ENCODE data around the gene PLEKHM2.

The PLEKHM2 gene

GRCh38 chr1:15757016-15757543 is 73.0 kb downstream of the PLEKHM2 start:
- no peak for DNase-seq (ENCODE audit: low read depth in 1 of 2, low spot score in 1 of 2)

GRCh38 chr1:15757575-15758342 is 73.6 kb downstream of the PLEKHM2 start:
- DNase-seq (ENCODE audit: low read depth in 1 of 2, low spot score in 1 of 2): no peak

- no peak for DNase-seq (ENCODE audit: low read depth in 1 of 2, low spot score in 1 of 2)
Measured at GRCh38 chr1:15758343-15758931, 74.3 kb downstream of the PLEKHM2 start, which contains the start of gene FBLIM1. TSS of gene FBLIM1 (plus strand) at chr1:15758795. CDS start at chr1:15764984, 6,189 bp downstream.

GRCh38 chr1:15758953-15759661 is 75.0 kb downstream of the PLEKHM2 start:
- no peak for DNase-seq (ENCODE audit: low read depth in 1 of 2, low spot score in 1 of 2)

GRCh38 chr1:15760520-15761211 is 76.5 kb downstream of the PLEKHM2 start:
- DNase-seq (ENCODE audit: low read depth in 1 of 2, low spot score in 1 of 2): no peak

GRCh38 chr1:15761366-15762128 is 77.4 kb downstream of the PLEKHM2 start:
- DNase-seq (ENCODE audit: low read depth in 1 of 2, low spot score in 1 of 2): no peak

GRCh38 chr1:15762546-15762945 is 78.4 kb downstream of the PLEKHM2 start:
- no peak for DNase-seq (ENCODE audit: low read depth in 1 of 2, low spot score in 1 of 2)

GRCh38 chr1:15764269-15764764 is 80.2 kb downstream of the PLEKHM2 start:
- no peak for DNase-seq (ENCODE audit: low read depth in 1 of 2, low spot score in 1 of 2)

- DNase-seq (ENCODE audit: low read depth in 1 of 2, low spot score in 1 of 2): no peak
Measured at GRCh38 chr1:15764890-15765289, 80.8 kb downstream of the PLEKHM2 start.

- DNase-seq (ENCODE audit: low read depth in 1 of 2, low spot score in 1 of 2): no peak
Measured at GRCh38 chr1:15765495-15766194, 81.5 kb downstream of the PLEKHM2 start.

GRCh38 chr1:15767941-15768340 is 83.8 kb downstream of the PLEKHM2 start:
- DNase-seq (ENCODE audit: low read depth in 1 of 2, low spot score in 1 of 2): no peak

- DNase-seq (ENCODE audit: low read depth in 1 of 2, low spot score in 1 of 2): no peak
Measured at GRCh38 chr1:15768388-15768787, 84.3 kb downstream of the PLEKHM2 start.

- no peak for DNase-seq (ENCODE audit: low read depth in 1 of 2, low spot score in 1 of 2)
Measured at GRCh38 chr1:15770313-15770962, 86.3 kb downstream of the PLEKHM2 start.

GRCh38 chr1:15771836-15772515 is 87.9 kb downstream of the PLEKHM2 start:
- no peak for DNase-seq (ENCODE audit: low read depth in 1 of 2, low spot score in 1 of 2)

- DNase-seq (ENCODE audit: low read depth in 1 of 2, low spot score in 1 of 2): no peak
Measured at GRCh38 chr1:15775706-15776105, 91.6 kb downstream of the PLEKHM2 start.

GRCh38 chr1:15777909-15778707 is 94.0 kb downstream of the PLEKHM2 start:
- DNase-seq (ENCODE audit: low read depth in 1 of 2, low spot score in 1 of 2): no peak
